ENCODE measurements around the gene MAP10.

Gene MAP10

DNA sequence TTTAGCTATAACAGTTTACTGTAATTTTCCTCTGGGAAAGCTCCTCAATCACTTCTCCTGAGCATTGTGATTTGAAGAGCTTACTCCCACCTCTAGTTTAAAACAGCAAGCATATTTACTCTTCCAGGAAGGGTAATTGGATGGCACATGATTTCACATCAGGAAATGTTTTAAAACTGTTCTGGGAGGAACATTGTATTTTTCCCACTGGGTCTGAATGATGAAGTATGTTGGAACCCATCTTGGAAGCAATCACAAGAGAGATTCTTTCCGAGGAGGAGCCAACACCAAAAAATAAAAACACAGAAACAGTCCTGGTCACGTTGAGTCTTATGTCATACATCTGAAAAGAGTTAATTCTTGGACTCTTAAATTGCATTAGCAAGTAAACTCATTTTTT lies 17.3 kb downstream of the MAP10 start:
- no peak for TF ChIP-seq GATA2 (IDR thresholded peaks at IDR 0.05; ENCODE audit: low read depth, low read length)
- no peak for TF ChIP-seq GATA3 (IDR thresholded peaks at IDR 0.05; ENCODE audit: low read depth, low read length)

DNA sequence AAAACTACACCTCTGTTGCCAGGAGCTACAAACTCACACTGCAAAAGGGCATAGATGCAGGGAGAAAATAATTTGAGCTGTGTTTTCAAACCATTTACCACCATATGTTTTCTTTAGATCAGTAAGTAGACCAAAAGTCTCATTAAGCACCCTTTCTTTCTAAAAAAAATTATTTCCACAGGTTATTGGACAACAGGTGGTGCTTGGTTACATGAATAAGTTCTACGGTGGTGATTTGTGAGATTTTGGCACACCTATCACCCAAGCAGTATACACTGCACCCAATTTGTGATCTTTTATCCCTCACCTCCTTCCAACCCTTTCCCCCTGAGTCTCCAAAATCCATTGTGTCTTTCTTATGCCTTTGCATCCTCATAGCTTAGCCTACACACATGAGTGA lies 21.1 kb downstream of the MAP10 start:
- TF ChIP-seq GATA3 (IDR thresholded peaks at IDR 0.05; ENCODE audit: low read depth, low read length) (no peak), GATA2 (IDR thresholded peaks at IDR 0.05; ENCODE audit: low read depth, low read length) (no peak)

DNA sequence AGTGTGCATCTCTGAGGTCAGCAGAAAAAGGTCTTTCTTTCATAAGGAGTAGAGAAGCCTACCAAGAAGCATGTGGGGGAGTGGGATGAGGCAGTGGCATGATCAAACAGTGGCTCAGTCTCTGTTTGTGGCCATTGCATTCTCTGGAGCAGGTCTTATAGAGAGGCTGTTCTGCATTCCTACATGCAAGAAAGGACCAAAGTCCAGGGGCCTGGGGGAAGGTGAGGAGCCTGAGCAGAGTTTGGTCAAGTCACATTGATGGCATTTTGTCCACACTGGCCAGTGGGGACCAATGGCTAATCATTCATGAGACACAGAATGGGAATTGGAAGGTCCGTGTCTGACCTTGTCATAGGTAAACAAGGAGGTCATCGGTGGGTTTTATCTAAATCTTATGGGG lies 25.4 kb downstream of the MAP10 start:
- TF ChIP-seq GATA2 (IDR thresholded peaks at IDR 0.05; ENCODE audit: low read depth, low read length) (no peak), GATA3 (IDR thresholded peaks at IDR 0.05; ENCODE audit: low read depth, low read length) (no peak)

DNA sequence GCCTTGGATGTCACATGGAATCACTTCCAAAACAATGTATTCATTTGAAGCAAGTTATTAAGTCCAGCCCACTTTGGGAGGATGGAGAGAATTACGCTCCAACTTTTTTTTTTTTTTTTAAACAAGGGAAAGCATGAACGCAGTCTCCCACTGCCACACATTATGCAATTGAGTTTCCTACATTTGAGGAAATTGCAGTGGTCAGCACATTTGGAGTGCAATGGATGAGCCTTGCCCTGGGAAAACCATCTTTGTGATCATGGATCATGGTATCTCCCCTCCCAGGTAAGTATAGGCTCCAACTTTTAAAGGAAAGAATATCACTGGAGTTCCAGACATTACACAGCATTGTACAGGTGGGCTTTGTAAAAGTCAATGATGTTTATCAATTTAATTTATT lies 26.7 kb downstream of the MAP10 start:
- TF ChIP-seq GATA2 (IDR thresholded peaks at IDR 0.05; ENCODE audit: low read depth, low read length) (no peak), GATA3 (IDR thresholded peaks at IDR 0.05; ENCODE audit: low read depth, low read length) (no peak)

DNA sequence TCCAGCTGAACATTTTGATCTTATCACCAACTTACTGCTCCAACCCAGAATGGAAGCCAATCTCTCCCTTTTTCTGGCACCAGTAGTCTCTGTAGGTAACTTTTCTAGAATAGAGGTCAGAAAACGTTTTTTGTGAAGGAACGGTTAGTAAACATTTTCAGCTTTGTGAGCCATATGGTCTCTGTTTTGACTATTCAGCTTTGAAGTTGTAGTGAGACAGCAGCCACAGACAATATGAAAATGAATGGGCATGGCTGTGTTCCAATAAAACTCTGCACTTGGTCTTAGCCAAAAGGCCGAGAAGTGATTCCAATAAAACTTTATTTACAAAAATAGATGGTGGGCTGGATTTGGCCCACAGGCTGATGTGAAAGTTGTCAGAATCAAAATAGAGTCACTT lies 28.9 kb downstream of the MAP10 start:
- peak; percentile 41; the same call in 1 of the 2 replicates for TF ChIP-seq GATA2 (IDR thresholded peaks at IDR 0.05; ENCODE audit: low read depth, low read length)
- TF ChIP-seq GATA3 (IDR thresholded peaks at IDR 0.05; ENCODE audit: low read depth, low read length), result no peak

DNA sequence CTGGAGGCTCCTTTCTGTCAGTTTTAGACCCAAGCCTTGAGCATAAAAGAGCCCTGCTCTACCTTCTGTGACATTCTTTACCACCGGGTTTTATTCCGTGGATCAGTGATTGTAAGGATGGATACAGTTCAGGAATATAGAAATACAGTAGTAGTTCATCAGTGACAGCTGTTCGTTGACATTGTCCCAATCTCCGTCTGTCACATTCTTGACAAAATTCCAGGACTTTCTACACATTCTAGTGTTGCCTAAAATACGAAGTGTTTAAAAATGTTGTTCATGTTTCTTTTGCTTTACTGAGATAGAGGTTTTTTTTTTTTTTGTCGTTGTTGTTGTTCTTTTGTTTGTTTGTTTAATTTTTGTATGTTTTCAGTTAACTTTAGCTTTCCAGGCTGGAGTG lies 29.9 kb downstream of the MAP10 start:
- TF ChIP-seq GATA3 (IDR thresholded peaks at IDR 0.05; ENCODE audit: low read depth, low read length) (no peak), GATA2 (IDR thresholded peaks at IDR 0.05; ENCODE audit: low read depth, low read length) (no peak)

DNA sequence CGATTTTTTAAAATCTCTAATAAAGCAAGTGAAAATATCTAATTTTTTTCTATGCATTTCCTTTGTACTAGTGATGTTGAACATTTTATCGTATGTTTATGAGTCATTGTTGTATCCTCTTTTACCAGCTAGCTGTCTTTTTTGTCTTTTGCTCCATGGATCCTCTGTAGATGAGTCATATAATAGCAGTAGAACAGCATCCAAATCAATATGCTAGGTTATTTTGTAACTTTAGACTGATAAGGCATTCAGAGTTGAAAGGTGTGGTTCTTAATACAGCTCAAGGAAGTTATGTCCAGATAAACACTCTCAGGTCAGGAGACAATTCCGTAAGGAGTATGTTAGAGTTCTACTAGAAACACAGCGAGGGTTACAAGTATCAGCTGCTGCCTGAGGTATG lies 31.9 kb downstream of the MAP10 start:
- TF ChIP-seq GATA3 (IDR thresholded peaks at IDR 0.05; ENCODE audit: low read depth, low read length) (no peak), GATA2 (IDR thresholded peaks at IDR 0.05; ENCODE audit: low read depth, low read length) (no peak)

DNA sequence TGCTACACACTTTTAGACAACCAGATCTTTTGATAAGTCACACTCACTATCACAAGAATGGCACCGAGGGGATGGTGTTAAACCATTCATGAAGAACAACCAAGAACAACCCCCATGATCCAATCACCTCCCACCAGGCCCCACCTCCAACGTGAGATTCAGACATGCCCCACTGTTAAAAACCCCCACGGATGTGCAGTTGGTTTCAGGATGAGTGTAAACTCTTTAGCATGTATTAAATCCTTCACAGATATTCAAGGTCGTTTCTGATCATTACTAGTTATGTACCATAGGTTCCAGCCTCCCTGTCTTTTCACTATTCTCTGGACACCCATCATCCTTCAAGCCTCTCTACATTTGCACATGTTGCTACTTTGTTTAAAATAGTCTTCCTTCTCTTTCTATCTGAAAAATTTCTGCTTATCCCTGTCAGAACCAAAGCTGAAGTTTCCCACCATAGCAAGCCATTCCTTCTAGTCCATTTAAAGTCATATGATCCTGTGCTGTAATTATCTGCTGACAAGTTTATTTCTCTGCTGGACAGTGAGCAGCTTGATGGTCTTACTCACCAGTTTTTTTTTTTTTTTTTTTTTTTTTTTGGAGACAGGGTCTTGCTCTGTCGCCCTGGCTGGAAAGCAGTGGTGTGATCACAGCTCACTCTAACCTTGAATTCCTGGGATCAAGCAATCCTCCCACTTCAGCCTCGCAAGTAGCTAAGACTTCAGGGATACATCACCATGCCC lies 36.8 kb downstream of the MAP10 start:
- TF ChIP-seq GATA3 (IDR thresholded peaks at IDR 0.05; ENCODE audit: low read depth, low read length), result no peak
- no peak for TF ChIP-seq GATA2 (IDR thresholded peaks at IDR 0.05; ENCODE audit: low read depth, low read length)

DNA sequence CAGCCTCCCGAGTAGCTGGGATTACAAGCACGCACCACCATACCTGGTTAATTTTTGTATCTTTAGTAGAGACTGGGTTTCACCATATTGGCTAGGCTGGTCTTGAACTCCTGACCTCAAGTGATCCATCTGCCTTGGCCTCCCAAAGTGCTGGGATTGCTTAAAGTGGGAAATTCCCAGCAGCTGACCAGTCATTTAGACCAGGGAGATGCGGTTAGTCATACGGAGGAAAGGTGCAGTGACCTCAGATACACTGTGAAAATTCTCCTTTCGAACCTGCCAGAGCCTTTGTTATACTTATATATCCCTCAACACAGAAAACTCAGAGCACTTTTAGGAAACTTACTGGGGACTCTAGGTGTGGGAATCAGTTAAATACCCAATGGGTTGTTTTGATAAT lies 39.6 kb downstream of the MAP10 start:
- TF ChIP-seq GATA3 (IDR thresholded peaks at IDR 0.05; ENCODE audit: low read depth, low read length), result no peak
- TF ChIP-seq GATA2 (IDR thresholded peaks at IDR 0.05; ENCODE audit: low read depth, low read length), result no peak

DNA sequence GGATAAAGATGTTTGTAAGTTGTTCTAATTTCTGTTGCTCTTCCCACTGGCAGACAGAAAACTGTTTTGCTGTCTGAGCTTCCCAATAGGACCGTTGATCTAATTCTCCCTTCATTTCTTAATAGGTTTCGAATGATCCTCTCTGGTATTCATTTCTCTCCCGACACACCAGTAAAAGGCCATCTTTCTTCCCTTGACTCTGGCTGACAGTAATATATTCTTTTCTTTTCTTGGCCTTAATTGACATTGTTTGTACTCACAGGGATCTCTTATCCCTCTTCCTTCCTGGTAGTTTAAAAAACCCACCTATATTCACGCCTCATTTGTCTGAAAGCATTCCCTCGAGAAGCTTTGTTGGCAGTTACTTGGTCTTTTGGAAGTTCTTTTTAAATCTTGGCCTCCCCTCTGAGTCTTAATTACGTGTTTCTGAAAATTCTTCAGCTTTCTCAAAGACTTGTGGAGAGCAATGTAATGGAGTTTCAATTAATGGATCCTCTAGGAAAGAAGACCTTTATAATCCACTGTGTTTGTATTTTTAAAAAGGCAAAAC lies 40.3 kb downstream of the MAP10 start:
- no peak for TF ChIP-seq GATA3 (IDR thresholded peaks at IDR 0.05; ENCODE audit: low read depth, low read length)
- no peak for TF ChIP-seq GATA2 (IDR thresholded peaks at IDR 0.05; ENCODE audit: low read depth, low read length)

DNA sequence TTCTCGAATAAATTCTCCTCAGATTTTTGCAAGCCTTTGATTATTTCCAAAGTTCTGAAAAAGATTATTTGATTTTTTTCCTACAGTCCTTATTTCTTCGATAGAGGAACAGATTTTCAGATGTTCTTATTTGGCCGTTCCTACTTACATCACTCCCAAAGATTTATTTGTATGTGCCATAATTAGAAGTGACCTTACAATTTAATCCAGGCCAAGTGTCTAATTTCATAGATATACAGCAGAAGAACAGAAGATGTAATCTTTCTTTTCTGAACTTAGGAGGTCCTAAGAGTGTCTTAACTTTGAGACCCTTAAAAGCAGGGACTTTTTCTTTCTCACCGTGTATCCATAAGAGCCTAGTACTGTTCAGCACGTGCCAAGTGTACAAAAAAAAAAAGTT lies 46.3 kb downstream of the MAP10 start:
- TF ChIP-seq GATA2 (IDR thresholded peaks at IDR 0.05; ENCODE audit: low read depth, low read length) (no peak), GATA3 (IDR thresholded peaks at IDR 0.05; ENCODE audit: low read depth, low read length) (no peak)

DNA sequence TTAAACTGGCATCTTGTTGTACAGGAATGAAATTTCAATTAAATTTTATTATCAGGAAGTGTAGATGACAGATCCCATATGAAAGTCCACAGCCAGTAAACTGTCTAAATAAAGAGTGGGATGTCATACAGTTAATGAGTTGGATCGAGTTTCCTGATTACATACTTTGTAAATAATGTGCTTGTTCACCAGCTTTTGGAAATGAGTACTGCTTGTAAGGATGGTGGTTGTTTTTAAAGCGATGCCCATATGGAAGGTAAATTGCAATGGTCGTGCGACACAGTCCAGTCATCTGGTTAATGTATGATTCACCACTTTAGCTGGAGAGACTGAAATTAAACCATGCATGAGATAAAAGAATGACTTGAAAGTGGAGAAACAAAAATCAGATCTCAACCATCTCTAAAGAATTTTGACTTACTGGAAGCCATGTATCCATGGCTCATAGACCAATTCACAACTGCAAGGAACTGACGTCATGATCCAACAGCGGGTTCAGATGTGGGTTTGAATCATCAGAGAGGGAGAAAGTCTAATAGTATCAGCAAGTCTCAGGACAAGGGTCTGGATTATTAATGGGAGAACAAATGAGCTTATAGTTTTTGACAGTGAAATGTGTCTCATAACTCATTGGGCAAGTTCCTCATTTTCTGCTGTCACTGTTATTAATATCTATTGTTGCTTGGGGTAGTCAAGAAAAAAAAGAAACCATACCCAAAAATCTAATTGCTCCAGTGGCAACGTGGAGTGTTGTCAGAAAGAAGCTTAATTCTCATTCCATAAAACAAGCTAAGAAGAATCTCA lies 49.0 kb downstream of the MAP10 start:
- no peak for TF ChIP-seq GATA3 (IDR thresholded peaks at IDR 0.05; ENCODE audit: low read depth, low read length)
- TF ChIP-seq GATA2 (IDR thresholded peaks at IDR 0.05; ENCODE audit: low read depth, low read length), result no peak

DNA sequence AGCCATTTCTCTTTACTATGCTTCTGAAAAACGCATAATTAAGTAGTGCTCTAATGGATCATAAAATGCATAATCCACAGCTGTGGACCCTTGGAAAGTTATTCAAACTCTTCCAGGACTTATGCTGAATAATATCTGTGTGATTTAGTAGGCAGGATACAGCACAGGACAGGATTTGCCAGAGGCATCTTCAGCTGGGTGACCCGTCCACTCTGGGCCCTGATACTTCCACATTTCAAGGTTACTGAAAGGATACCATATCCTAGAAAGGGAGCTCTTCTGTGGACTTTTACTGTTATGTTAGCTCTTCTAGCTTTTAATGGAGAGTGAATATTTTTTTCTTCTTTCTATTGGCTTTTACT lies 49.6 kb downstream of the MAP10 start:
- no peak for TF ChIP-seq GATA3 (IDR thresholded peaks at IDR 0.05; ENCODE audit: low read depth, low read length)
- no peak for TF ChIP-seq GATA2 (IDR thresholded peaks at IDR 0.05; ENCODE audit: low read depth, low read length)

DNA sequence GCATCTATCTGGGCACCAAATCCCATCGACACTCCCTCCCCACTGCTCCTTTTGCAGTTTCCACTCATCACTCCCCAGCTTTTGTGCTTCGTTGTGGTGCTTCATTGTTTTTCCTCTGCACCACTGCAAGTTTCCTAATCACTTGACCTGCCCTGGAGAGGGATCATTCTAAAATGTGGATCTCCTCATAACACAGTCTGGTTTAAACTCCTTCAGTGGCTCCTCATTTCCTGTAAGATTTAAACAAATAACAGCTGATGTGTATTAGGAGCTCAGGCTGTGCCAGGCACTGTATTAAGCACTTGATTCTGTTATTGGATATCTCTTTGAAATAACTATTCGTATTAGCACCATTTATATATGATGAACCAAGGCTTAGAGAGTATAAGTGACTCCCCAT lies 51.3 kb downstream of the MAP10 start:
- TF ChIP-seq GATA3 (IDR thresholded peaks at IDR 0.05; ENCODE audit: low read depth, low read length), result no peak
- TF ChIP-seq GATA2 (IDR thresholded peaks at IDR 0.05; ENCODE audit: low read depth, low read length), result no peak

All from SH-SY5Y (cell line).